GM12892 (cell line): Measurements from ENCODE around the gene PYDC1.

Source experiments
- POLR2A ChIP-seq: IDR thresholded peaks from 2 replicates; pipeline ENCODE4 v1.6.1; 2011; ENCODE audit warnings: low read depth, low read length, control low read depth
- POLR2AphosphoS5 ChIP-seq: IDR thresholded peaks from 2 replicates; pipeline ENCODE4 v1.6.1; 2011; ENCODE audit warnings: low read depth, low read length, control low read depth

- TF ChIP-seq POLR2A (no peak), POLR2AphosphoS5 (no peak)
Measured at GRCh38 chr16:31262084-31262483, 45.1 kb upstream of the PYDC1 start.
